GM12873 (cell line): ENCODE measurements around the gene TMEM244.

Source experiments
- TF ChIP-seq, protein P1 (sequence below): IDR thresholded peaks from 2 replicates; pipeline ENCODE4 v1.5.1; 2012; ENCODE audit warnings: low read depth, mild to moderate bottlenecking, moderate library complexity, low read length, control low read depth; ENCODE audit not compliant: insufficient read depth; ENCODE audit errors: missing control alignments

TMEM244 gene

DNA sequence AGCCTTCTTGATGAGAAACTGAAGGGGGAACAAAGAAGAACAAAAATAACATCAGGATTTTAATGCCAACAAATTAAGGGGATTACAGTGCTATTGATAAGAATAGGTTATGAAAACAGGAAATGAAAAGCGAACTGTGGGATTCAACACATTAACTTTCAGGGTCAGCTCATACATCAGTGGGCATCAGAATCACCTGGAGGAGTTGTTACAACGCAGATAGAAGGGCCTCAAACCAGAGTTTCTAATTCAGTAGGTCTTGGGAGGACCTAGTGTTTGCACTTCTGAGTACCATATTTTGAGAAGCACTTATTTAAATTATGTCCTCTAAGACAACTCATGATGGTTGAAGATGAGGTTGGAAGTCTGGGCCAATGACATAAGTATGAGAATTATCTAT is 5.6 kb upstream of the TMEM244 start:
- TF ChIP-seq, protein P1, sequence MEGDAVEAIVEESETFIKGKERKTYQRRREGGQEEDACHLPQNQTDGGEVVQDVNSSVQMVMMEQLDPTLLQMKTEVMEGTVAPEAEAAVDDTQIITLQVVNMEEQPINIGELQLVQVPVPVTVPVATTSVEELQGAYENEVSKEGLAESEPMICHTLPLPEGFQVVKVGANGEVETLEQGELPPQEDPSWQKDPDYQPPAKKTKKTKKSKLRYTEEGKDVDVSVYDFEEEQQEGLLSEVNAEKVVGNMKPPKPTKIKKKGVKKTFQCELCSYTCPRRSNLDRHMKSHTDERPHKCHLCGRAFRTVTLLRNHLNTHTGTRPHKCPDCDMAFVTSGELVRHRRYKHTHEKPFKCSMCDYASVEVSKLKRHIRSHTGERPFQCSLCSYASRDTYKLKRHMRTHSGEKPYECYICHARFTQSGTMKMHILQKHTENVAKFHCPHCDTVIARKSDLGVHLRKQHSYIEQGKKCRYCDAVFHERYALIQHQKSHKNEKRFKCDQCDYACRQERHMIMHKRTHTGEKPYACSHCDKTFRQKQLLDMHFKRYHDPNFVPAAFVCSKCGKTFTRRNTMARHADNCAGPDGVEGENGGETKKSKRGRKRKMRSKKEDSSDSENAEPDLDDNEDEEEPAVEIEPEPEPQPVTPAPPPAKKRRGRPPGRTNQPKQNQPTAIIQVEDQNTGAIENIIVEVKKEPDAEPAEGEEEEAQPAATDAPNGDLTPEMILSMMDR = no peak

DNA sequence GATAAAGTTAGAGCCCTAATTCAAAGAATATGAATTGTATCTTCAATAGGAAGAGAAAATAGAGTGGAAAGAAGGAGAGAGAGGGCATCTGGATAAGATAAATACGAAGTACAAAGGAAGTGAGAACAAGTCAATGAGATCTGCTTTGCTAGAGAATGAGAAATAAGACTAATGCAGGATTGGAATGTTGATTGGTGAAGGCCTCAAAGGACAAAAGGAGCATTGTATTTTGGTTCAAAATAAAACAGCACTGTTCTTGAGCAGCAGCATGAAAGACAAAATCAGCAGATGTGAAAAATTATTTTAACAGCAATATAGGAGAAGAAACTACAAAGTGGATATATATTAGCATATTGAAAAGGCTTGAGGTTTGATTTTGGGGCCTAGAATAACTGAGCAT is 5.1 kb upstream of the TMEM244 start:
- TF ChIP-seq, protein P1 = no peak

DNA sequence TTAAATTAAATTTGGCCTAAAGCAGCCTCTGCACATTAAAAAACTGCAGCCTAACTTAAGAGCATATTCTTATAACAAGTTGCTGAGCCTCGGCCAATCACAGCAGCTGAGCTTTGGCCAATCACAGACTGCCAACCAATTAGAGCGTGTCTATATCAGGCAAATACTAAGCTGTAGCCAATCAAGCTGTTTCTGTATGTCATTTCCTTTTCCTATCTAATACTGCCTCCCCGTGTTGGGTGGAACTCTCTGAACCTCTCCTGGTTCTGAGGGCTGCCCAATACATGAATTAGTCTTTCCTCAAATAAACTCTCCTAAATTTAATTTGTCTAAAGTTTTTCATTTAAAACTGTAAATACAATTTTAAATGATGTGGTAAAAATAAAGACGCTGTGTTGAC is 3.9 kb upstream of the TMEM244 start:
- TF ChIP-seq, protein P1 = no peak

GRCh38 chr6:129863664-129864063 is 2.5 kb upstream of the TMEM244 start:
- TF ChIP-seq, protein P1 = no peak

GRCh38 chr6:129859524-129859923 is 1.6 kb downstream of the TMEM244 start:
- TF ChIP-seq, protein P1 = no peak

- TF ChIP-seq, protein P1 = no peak
Observed at GRCh38 chr6:129857838-129858237, 3.3 kb downstream of the TMEM244 start.

- TF ChIP-seq, protein P1 = no peak
Observed at GRCh38 chr6:129853996-129854711, 7.0 kb downstream of the TMEM244 start.
